Measurements from ENCODE around the gene FILIP1. TPM values are rescaled to one million over a fixed set of nuclear protein-coding genes. Genes with fewer than 3 reads are reported as not detected.
A peak's percentile ranks its signal among the peaks of the same experiment; 100 is the strongest.

The FILIP1 gene
- total RNA-seq, 1 donor from 2014 or later = 11.3 TPM

DNA sequence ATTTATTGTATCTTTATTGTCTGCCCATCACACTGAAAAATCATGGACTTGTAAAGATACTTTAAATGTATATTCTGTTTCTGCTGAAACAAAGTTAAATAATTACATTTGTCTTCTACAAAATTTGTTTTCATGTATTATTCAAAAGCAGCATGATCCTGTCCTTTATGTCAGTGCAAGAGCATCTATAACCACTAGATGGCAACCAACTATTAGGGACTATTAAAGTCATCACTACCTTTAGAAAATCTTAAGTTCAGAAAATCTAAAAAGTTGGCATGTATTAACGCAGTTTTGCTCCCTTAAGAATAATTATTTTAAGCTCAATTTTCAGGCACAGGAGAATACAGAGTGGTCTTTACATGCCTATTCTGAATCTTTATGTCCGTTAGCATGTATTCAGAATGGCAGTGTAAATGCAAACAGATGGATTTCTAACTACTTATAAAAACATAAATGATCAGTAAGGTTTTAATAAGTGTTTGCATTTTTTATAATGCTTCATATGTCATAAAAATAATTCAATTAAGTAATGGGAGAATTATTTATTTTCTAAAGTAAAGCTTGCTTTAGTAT, 226.8 kb downstream of the FILIP1 start:
- DNase-seq (ENCODE audit: low spot score) = no peak

DNA sequence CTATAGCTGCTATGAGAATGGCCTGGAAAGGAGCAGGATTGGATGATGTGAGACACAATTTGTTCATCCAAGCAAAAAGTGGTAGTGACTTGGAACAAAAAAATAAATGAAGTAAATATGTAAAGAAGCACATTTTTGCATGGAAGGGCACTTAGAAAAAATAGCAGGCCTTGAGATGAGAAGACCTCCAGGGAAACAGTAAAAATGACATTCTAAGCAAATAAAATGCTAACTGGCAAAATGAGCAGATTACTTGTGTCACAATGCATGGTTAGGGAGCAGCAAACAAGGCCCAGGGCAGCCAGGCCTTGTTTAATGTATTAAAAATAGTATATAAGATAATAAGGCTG, 230.2 kb downstream of the FILIP1 start:
- DNase-seq (ENCODE audit: low spot score) = no peak

DNA sequence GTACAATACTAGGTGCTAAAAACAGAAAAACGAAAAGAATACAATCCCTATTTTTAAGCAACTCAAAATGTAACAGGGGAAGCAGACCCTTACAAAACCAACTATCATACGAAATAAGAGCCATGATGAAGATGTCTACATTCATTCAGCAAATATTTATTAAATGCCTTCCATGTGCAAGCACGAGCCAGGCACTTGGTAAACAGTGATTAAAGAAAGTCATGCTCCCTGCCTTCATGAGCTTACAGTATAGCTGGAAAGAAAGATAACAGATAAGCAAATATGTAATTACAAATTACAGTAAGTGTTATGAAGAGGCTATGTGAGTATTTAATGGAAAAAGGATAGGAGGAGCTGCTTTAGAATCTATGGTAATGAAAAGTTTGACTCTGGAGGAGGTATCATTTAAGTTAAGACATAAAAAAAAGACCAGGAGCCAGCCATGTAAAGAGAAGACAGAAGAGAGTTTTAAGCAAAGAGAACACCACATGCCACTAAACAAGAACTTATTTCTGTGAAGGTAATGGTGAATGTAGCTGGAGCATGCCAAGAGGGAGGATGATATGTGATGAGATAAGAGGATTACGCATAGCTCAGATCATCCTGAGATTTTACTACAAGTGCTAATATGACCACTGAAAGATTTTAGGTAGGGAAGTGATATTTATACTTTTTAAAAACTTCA, 230.7 kb downstream of the FILIP1 start:
- no peak for DNase-seq (ENCODE audit: low spot score)

DNA sequence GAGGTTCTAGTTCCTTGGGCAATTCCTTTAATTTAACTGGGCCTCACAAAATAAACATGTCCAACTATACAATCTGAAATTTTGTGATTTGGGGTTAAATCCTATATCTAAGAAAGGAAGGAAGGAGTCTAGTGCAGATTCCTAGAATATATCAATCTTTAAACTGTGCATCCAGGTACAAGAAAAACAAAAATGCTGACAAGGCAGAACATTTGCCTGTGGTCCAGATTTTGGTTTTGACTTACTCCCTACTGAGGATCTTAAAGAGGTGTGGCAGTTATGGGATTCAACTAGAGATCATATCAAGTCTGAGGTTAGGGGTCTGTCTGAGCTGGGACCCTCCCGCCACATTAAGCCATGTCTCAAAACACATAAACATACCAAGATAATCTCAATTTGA, 232.3 kb downstream of the FILIP1 start:
- no peak for DNase-seq (ENCODE audit: low spot score)

DNA sequence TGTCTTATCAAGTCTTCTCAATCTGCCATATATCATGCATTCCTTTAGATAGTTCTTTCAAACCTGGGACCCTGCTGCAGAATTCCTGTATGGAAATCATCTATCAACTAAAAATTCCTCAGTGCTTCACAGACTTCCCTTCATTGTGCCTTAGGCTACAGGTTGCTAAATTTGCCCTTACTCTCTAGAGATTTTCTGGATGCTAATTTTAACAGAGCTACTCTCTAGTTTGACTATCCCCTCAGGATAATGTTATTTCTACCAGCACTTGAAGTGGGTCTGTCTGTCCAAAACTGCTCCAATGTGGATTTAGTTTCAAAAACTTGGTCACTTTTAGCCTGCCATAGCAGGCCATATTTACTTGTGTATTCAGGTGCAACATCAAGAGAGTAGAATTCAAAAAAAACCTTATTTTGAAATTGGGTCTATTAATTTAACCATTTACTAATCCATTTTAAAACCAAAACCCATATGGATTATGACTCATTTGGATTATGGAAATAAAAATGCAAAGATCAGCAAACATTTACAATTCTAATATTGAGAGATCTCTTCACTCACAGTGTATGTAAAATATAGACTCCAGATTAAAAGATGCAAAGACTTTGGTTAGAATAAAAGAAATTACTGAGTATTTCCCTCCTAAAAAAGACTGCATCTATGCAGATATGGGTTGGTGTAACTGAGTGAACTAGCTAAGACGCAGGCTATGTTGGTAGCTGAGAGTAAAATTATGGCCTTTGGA, 236.1 kb downstream of the FILIP1 start:
- no peak for DNase-seq (ENCODE audit: low spot score)

DNA sequence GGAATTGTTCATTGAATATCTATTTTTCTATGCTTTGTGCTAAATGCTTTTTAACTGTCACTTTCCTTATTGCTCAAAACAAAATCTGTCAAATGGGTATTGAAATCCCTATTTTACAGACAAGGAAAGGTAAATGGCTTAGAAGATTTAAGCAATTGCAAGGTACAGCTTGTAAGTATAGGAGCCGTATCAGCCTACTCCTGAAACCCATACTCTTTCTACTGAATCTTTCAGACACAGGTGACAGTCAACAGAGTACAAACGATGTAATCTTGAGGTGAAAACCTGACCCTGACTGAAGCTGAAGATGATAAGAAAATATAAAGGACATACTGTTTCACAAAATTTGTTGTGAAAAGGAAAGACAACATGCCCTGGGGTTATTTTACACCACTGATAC, 243.0 kb downstream of the FILIP1 start:
- DNase-seq (ENCODE audit: low spot score) = no peak

DNA sequence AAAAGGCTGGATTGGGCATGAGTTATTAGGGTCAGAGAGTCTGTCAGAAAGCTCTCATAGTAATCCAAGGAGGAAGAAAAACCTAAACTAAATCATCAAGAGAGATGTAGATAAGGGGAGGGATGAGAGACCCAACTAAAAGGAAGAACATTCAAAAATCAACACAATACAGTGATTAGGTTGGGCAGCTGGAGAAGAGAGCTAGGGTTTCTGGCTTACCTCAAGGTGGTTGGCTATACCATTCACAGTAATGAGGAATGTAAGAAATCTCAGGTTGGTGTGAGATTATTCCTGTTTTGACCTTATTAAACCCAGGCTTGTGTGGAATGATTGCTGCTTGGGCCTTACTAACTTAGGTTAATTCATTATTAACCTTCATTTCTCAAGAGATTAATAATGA, 243.8 kb downstream of the FILIP1 start:
- no peak for DNase-seq (ENCODE audit: low spot score)

DNA sequence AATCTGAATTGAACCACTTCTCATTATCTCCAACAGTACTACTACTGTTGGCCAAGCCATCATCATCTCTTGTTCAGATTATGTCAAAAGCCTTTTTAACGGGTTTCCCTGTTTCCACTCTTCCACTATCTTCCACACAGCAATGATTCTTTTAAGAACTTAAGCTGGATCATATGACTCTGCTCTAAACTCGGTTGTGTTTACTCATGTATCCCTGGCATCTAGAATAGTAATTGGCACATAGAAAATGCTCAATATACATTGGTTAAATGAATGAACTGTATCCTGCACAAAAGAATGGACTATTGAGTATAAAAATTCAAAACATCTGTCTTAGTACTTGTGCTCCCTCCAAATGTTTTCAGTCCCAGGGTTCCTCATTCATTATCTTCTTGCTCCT, 247.2 kb downstream of the FILIP1 start:
- DNase-seq (ENCODE audit: low spot score) = no peak

DNA sequence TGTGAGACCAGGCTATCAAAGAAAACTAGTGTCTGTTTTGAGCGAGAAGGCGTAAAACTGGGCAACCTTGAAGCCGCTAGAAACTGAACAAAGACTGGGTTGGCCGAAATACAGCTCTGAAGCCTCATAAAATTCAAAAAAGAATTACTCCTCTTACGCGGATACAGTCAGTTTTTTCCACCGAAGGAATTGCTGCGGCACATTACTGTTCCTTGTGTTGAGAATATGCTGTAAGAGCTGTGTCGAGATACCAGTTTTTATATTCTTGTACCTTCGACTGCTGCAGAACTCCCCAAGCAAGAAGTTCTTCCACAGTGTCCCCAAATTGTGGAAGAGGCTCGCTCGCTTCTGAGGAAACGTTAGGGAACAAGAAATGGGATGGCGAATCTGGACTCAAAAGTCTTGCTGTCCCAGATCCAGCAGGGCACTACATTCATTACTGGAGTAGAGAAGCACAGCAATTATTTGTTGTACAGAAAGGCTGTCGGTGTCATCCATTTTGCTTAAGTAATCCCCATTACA, 249.5 kb downstream of the FILIP1 start:
- DNase-seq (ENCODE audit: low spot score) = no peak

DNA sequence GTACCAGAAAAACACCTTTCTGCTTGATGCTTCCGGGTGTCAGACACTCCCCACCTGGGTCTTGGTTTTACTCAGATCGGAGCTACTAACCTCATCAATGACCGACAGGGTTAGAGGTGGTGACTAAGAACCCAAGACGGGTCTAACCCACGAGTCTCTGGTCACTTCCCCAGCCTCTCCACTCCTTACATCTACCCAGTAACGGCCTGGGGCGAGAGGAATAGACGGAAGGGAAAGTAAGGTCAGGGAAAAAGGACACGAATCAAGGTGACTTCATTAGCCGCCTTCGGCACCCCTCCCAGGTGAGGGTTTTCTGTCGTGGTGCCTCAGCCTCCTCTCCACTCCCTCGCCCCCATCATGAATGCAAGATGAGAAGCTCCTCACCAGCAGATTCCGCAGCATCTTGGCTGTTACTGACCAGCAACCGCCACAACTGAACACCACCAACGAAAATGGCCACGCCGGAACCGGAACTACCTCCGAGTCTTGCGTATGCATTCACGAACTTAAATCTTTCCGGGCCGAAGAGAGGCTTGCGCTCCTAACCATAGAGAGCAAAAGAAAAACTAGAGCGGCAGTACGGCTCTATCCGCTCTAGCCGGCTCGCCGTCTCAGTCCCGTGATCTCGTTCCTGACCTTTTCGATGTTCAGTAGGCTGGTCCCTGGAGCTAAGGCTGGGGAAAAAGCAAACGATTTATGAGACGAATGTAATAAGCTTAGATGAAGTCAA, 250.1 kb downstream of the FILIP1 start, which contains the start of gene COX7A2:
Gene COX7A2 (minus strand): TSS at position 469 of the 730 bp plus-strand sequence. CDS start 67 bp downstream, at position 402.
- peak; percentile 92 for DNase-seq (ENCODE audit: low spot score)

Other genes starting within 250 kb of the FILIP1 start
- gene COX7A2, start 250.0 kb downstream of the FILIP1 start, total RNA-seq = 353 TPM
- 125 TPM for gene TMEM30A, start 209.0 kb downstream of the FILIP1 start, total RNA-seq
- gene SENP6, start 108.1 kb upstream of the FILIP1 start, total RNA-seq = 173 TPM

All from ureter (tissue), 1 donor.